HEK293T (cell line): ENCODE data around the gene VAV3.

Experiments
- CTCF ChIA-PET: fragments of 350-600 bp; formaldehyde crosslinking; extraction: SDS; loops from one replicate; lab custom pipeline; 2021; ENCODE audit warnings: antibody characterized with exemption, inconsistent platforms; lab: Yijun Ruan, JAX
- POLR2A ChIA-PET: fragments of 350-600 bp; formaldehyde crosslinking; extraction: SDS; loops from one replicate; lab custom pipeline; 2020; ENCODE audit warnings: antibody characterized with exemption, inconsistent platforms; lab: Yijun Ruan, JAX
- DNase-seq: peaks from one replicate; pipeline ENCODE4 v3.0.0; 2012; ENCODE audit warnings: mixed read lengths; ENCODE audit errors: extremely low spot score
- ARNT ChIP-seq: fragments of 450-650 bp; IDR thresholded peaks from 2 replicates; pipeline ENCODE4 v1.6.1; 2017; ENCODE audit warnings: mild to moderate bottlenecking
- BHLHE40 ChIP-seq: fragments of 450-650 bp; IDR thresholded peaks from 2 replicates; pipeline ENCODE4 v1.6.1; 2016; ENCODE audit warnings: mild to moderate bottlenecking, moderate library complexity, borderline replicate concordance
- CTBP1 ChIP-seq: fragments of 450-650 bp; IDR thresholded peaks from 2 replicates; pipeline ENCODE4 v1.6.1; 2016; ENCODE audit warnings: borderline replicate concordance
- ELF4 ChIP-seq: fragments of 450-650 bp; IDR thresholded peaks from 2 replicates; pipeline ENCODE4 v1.6.1; 2017; ENCODE audit warnings: antibody characterized with exemption
- FOXA1 ChIP-seq: fragments of 450-650 bp; IDR thresholded peaks from 2 replicates; pipeline ENCODE4 v1.6.1; 2016; ENCODE audit warnings: mild to moderate bottlenecking
- FOXK2 ChIP-seq: fragments of 450-650 bp; IDR thresholded peaks from 2 replicates; pipeline ENCODE4 v1.6.1; 2016; ENCODE audit warnings: mild to moderate bottlenecking
- HDGF ChIP-seq: fragments of 450-650 bp; IDR thresholded peaks from 2 replicates; pipeline ENCODE4 v1.6.1; 2017; ENCODE audit warnings: antibody characterized with exemption, borderline replicate concordance
- L3MBTL2 ChIP-seq: fragments of 450-650 bp; conservative IDR thresholded peaks from 2 replicates; pipeline ENCODE4 v1.6.1; 2016; ENCODE audit warnings: mild to moderate bottlenecking
- LEF1 ChIP-seq: fragments of 450-650 bp; IDR thresholded peaks from 2 replicates; pipeline ENCODE4 v1.6.1; 2017; ENCODE audit warnings: mild to moderate bottlenecking, borderline replicate concordance
- NFRKB ChIP-seq: fragments of 450-650 bp; IDR thresholded peaks from 2 replicates; pipeline ENCODE4 v1.6.1; 2016; ENCODE audit warnings: mild to moderate bottlenecking, moderate library complexity
- SP1 ChIP-seq: fragments of 450-650 bp; IDR thresholded peaks from 2 replicates; pipeline ENCODE4 v1.6.1; 2017
- SUZ12 ChIP-seq: fragments of 450-650 bp; IDR thresholded peaks from 2 replicates; pipeline ENCODE4 v1.6.1; 2016; ENCODE audit warnings: mild to moderate bottlenecking
- TARDBP ChIP-seq: fragments of 450-650 bp; IDR thresholded peaks from 2 replicates; pipeline ENCODE4 v1.6.1; 2016
- ZNF384 ChIP-seq: fragments of 450-650 bp; IDR thresholded peaks from 2 replicates; pipeline ENCODE4 v1.6.1; 2016
- TF ChIP-seq, protein P1 (sequence below): fragments of 450-650 bp; IDR thresholded peaks from 2 replicates; pipeline ENCODE4 v1.6.1; 2016

The VAV3 gene

DNA sequence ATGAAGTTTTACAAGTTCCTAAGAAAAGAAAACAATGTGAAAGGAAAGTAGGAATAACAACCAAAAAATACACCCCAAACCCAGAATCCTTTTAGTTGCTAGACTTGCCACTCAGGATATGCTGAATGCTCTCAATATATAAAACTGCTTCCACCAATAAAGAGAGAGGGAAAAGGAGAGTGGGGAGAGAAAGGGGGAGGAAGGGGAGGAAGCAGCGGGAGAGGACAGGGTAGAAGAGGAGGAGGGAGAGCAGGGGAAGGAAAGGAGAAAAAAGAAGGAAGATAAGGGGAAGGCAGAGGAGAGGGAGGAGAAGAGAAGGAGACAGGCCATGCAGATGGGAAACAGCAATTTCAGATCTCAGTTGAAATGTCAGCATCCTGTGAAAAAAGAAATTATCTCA, 198.4 kb downstream of the VAV3 start:
- TF ChIP-seq, protein P1, sequence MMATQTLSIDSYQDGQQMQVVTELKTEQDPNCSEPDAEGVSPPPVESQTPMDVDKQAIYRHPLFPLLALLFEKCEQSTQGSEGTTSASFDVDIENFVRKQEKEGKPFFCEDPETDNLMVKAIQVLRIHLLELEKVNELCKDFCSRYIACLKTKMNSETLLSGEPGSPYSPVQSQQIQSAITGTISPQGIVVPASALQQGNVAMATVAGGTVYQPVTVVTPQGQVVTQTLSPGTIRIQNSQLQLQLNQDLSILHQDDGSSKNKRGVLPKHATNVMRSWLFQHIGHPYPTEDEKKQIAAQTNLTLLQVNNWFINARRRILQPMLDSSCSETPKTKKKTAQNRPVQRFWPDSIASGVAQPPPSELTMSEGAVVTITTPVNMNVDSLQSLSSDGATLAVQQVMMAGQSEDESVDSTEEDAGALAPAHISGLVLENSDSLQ: 0 out of 2 replicates have a peak, but pooled peaks have one; percentile 19
- TF ChIP-seq FOXK2: no peak
- POLR2A ChIA-PET: interaction anchor here (1.5 kb wide), 1 partner anchor 29 kb away, joined by 3 read pairs; no protein-coding TSS in a partner anchor
- DNase-seq: no peak
- CTCF ChIA-PET: interaction anchor here (0.8 to 1.4 kb wide), 2 partner anchors 16 to 18 kb away, joined by 3 to 4 read pairs; no protein-coding TSS in a partner anchor

DNA sequence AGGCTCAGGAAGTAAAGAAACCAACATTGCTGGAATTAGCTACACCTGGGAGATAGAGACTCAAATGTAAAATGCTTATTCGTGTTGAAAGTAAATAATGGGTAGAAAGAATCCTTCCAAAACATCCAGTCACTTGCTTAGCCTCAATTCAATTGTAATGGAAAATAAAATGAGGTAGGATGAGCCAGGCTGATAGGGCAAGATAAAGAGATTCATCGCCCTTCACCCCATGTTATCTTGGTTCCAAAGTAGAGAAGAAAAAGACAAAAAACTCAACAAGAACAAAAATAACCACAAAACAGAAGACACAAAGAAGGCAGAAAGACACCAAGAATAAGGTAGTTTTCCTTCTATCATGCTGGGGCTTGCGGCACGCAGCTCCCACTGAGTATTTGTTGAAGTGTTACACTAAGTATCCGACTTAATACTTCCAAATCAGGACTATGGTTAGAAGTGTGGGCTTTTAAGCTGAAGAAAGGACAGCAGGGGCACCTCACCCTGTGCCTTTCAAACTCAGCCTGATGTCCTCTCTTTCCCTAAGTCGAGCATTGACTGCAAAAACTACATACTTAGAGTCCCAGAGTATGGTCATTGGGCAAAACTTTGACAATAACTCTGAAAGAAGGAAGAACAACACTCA, 202.1 kb downstream of the VAV3 start:
- ChIA-PET CTCF (interaction anchor here (0.7 to 1.2 kb wide), 2 partner anchors 332 to 334 kb away, joined by 3 read pairs; no protein-coding TSS in a partner anchor), POLR2A (no interaction called here)

DNA sequence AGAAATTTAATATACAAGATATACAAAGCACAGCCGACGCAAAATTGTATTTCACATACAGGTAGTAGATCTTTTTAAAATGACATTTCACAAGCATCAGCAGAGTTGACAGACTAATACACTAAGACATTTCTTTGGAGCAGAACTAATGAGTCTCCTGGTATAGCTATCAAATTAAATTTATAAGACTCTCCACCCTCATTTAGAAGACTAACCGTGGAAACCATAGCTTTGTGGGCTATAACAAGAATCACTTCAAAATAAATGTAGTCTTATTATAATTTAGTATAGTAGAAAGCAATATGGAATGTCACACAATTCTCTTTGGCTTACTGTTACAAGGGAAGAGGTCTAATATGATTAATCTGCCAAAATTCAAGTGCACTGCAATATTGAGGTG, 204.9 kb downstream of the VAV3 start:
- ChIA-PET POLR2A (no interaction called here), CTCF (no interaction called here)
- no peak for DNase-seq
- TF ChIP-seq FOXA1 (no peak), LEF1 (no peak), FOXK2 (no peak)

More for the DNA sequence above, 202.1 kb downstream of the VAV3 start:
- TF ChIP-seq SP1: no peak
- TF ChIP-seq CTBP1: no peak
- no peak for TF ChIP-seq ELF4
- TF ChIP-seq HDGF: no peak
- no peak for TF ChIP-seq FOXK2
- no peak for TF ChIP-seq SUZ12
- TF ChIP-seq TARDBP: no peak
- no peak for TF ChIP-seq BHLHE40
- no peak for TF ChIP-seq ZNF384
- TF ChIP-seq, protein P1: no peak
- TF ChIP-seq NFRKB: no peak
- TF ChIP-seq ARNT: no peak
- DNase-seq: no peak

DNA sequence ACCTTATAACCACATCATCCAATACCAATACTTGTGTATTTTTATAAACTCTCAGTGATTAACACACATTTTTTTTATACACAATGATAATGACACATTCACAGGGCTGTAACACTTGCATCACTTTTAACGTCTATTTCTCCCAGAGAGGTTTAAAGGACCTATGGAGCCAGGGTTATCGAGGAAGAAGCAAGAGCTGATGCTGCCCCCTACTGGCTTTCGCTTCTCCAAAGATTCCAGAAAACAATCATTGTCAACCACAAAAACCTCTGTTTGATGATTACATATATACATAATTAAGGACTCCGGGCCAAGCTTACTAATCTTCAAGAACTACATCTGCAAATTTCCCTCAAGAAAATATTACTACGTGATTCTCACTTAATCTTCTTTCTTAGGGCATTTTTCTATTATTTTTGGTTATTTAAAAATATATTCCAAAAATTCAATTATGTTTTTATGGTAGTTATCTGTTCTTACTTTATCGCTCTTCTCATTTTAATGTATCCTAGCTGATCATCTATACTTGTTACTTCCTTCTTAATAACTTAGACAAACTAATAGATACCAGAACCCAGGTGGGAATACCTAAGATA, 214.5 kb downstream of the VAV3 start:
- DNase-seq: peak; percentile 66
- ChIA-PET POLR2A (no interaction called here), CTCF (interaction anchor here (0.5 to 4.0 kb wide), 5 partner anchors 320 to 932 kb away, joined by 3 to 30 read pairs (median 3); no protein-coding TSS in a partner anchor)
- TF ChIP-seq ARNT (no peak), HDGF (no peak), CTBP1 (no peak), L3MBTL2 (no peak), NFRKB (no peak), FOXA1 (no peak)

DNA sequence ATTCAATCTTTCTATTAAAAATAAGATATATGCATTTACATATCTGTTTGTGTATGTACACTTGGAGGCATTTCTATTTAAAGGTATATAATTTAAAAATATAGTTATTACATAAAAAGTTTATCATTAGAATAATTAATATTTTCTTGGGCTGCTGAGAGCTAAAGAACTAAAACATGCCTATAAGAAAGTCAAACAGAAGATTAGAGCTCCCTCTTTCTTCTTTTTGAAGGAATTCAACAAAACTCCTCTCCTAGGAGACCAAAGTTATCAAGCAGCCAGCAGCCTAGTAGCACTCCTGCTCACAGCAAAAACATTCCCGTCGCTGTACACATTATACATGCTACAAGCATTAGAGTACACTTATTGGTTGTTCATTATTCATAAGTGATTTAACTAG, 216.4 kb downstream of the VAV3 start:
- CTCF ChIA-PET: interaction anchor here (0.6 to 4.0 kb wide), 10 partner anchors 18 to 472 kb away, joined by 3 to 30 read pairs (median 3); no protein-coding TSS in a partner anchor
- POLR2A ChIA-PET: no interaction called here
- TF ChIP-seq L3MBTL2 (no peak), ZNF384 (no peak), NFRKB (no peak), ELF4 (no peak), FOXA1 (no peak), LEF1 (no peak), TARDBP (no peak), CTBP1 (no peak), ARNT (no peak), SP1 (no peak), FOXK2 (no peak), SUZ12 (no peak)
- TF ChIP-seq, protein P1: no peak
- peak; percentile 24 for DNase-seq

DNA sequence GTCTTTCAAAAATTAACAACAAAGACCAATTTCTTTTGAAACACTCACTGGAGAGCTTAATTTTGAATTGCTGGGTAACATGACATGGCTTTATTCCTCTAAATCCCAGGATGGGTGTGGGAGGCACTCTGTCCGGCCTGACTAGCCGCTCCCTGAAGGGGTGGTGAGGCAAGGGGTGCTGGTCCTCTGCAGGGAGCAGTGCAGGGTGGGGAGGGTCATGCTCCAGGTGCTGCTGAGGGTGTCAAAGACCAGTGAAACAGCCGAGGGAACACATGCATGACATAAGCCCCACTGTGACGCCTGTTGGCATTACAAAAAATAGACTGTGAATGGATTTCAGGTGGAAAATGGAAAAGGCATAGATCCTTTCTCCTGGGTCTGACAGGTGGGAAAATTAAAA, 223.7 kb downstream of the VAV3 start:
- ChIA-PET POLR2A (no interaction called here), CTCF (interaction anchor here (0.6 to 0.7 kb wide), 2 partner anchors 12 to 72 kb away, joined by 3 to 4 read pairs; no protein-coding TSS in a partner anchor)
- no peak for DNase-seq
- TF ChIP-seq, protein P1: no peak
- no peak for TF ChIP-seq HDGF
- TF ChIP-seq ZNF384: no peak
- no peak for TF ChIP-seq SUZ12
- no peak for TF ChIP-seq NFRKB
